ENCODE results near the gene ERO1B. TPM values are rescaled to one million over a fixed set of nuclear protein-coding genes. Genes with fewer than 3 reads are reported as not detected.

The ERO1B gene
- total RNA-seq, 1 experiment from 2014 or later: 5.4 TPM

- TF ChIP-seq CTCF (IDR thresholded peaks at IDR 0.05 in 2 of 3, conservative IDR thresholded peaks at IDR 0.05 in 1 of 3; ENCODE audit: borderline replicate concordance in 1 of 3, insufficient read depth in 1 of 3, low read depth in 2 of 3, low read length in 2 of 3): no peak
Measured at GRCh38 chr1:236179634-236180033, 102.1 kb downstream of the ERO1B start (continued).

- intact Hi-C loops (cut with micrococcal nuclease): no loop called here
- no peaks in the 10 kb centered on the region for H3K36me3 ChIP-seq (ENCODE audit: control insufficient read depth in 1 of 2, insufficient read depth in 2 of 2, low read length in 2 of 2)
- H3K4me2 ChIP-seq (ENCODE audit: low read length): no peak overlapping the region
- no peak overlapping the region for H3K4me3 ChIP-seq (replicated peaks in 1 of 2; ENCODE audit: low read depth in 1 of 2, low read length in 2 of 2)
- ATAC-seq (no peak), DNase-seq (ENCODE audit: low read depth, low spot score) (no peak)
- H3K4me1 ChIP-seq (ENCODE audit: control insufficient read depth in 1 of 2, insufficient read depth in 2 of 2, low read length in 2 of 2): peaks cover 0 to 6% of the 10 kb centered on the region in 2 experiments; a peak in 1 of 4 replicates
- no peak for TF ChIP-seq RAD21 (IDR thresholded peaks at IDR 0.05; ENCODE audit: low read depth)
- no peak for TF ChIP-seq SIN3A (IDR thresholded peaks at IDR 0.05; ENCODE audit: low read depth)
- no peak for TF ChIP-seq TCF7L2 (IDR thresholded peaks at IDR 0.05; ENCODE audit: borderline replicate concordance, extremely low read depth, insufficient read depth, insufficient read length)
- no peak for TF ChIP-seq POLR2AphosphoS5 (IDR thresholded peaks at IDR 0.05; ENCODE audit: low read depth, low read length)
- no peak for TF ChIP-seq SRF (IDR thresholded peaks at IDR 0.05; ENCODE audit: low read depth)
- TF ChIP-seq CTCF (IDR thresholded peaks at IDR 0.05 in 2 of 3, conservative IDR thresholded peaks at IDR 0.05 in 1 of 3; ENCODE audit: borderline replicate concordance in 1 of 3, insufficient read depth in 1 of 3, low read depth in 2 of 3, low read length in 2 of 3): no peak
- TF ChIP-seq EGR1 (IDR thresholded peaks at IDR 0.05; ENCODE audit: low read depth): no peak
- TF ChIP-seq CEBPB (IDR thresholded peaks at IDR 0.05; ENCODE audit: low read depth): no peak
- no peak for TF ChIP-seq ELF1 (IDR thresholded peaks at IDR 0.05; ENCODE audit: borderline replicate concordance, low read depth)
- TF ChIP-seq ZBTB33 (IDR thresholded peaks at IDR 0.05; ENCODE audit: extremely low read depth, insufficient replicate concordance, low read length): no peak
- TF ChIP-seq SP1 (IDR thresholded peaks at IDR 0.05; ENCODE audit: low read depth): no peak
- no peak for TF ChIP-seq MAX (IDR thresholded peaks at IDR 0.05)
- ChIA-PET CTCF (no interaction called here), POLR2A (no interaction called here), RAD21 (ENCODE audit: low non-redundant PET in 1 of 2, low total read pairs in 2 of 2, uncharacterized antibody in 2 of 2, unreplicated experiment in 2 of 2) (no interaction called here)
- no TSS peak for BruUV-seq (replicated peaks)
- H3K9me3 ChIP-seq (ENCODE audit: control insufficient read depth in 1 of 2, insufficient read depth in 1 of 2, low read depth in 1 of 2, low read length in 2 of 2): no peaks in the 10 kb centered on the region
- no peak overlapping the region for H3K27ac ChIP-seq (ENCODE audit: low read depth, low read length)
- H3K27me3 ChIP-seq (ENCODE audit: insufficient read depth, low read length): no peaks in the 10 kb centered on the region
- no peaks in the 10 kb centered on the region for H3K79me2 ChIP-seq (ENCODE audit: insufficient read depth, low read length)
- no peak overlapping the region for H3K9ac ChIP-seq (ENCODE audit: low read length)
- H2AFZ ChIP-seq (ENCODE audit: low read depth, low read length, poor library complexity, severe bottlenecking): no peak overlapping the region
- no peaks in the 10 kb centered on the region for H3K9me2 ChIP-seq (ENCODE audit: insufficient read depth)
- no peaks in the 10 kb centered on the region for H4K20me1 ChIP-seq (ENCODE audit: insufficient read depth)
Measured at GRCh38 chr1:236176337-236177336, 105.1 kb downstream of the ERO1B start.
